Measurements from ENCODE around the gene CTDNEP1.
A peak's percentile ranks its signal among the peaks of the same experiment; 100 is the strongest.

Gene CTDNEP1

GRCh38 chr17:7292729-7293128 is 41.2 kb upstream of the CTDNEP1 start:
- peak overlapping the region; percentile 10; the same call in 1 of the 2 replicates for H3K27ac ChIP-seq
- TF ChIP-seq CTCF (conservative IDR thresholded peaks at IDR 0.05) = no peak
- TF ChIP-seq ZFX (IDR thresholded peaks at IDR 0.05) = no peak

- TF ChIP-seq CTCF (conservative IDR thresholded peaks at IDR 0.05) = no peak
- no peak for TF ChIP-seq ZFX (IDR thresholded peaks at IDR 0.05)
- H3K27ac ChIP-seq = no peak overlapping the region
These were observed 40.7 kb upstream of the CTDNEP1 start for GRCh38 chr17:7292194-7292593.

- TF ChIP-seq CTCF (conservative IDR thresholded peaks at IDR 0.05) = no peak
- TF ChIP-seq ZFX (IDR thresholded peaks at IDR 0.05) = no peak
- H3K27ac ChIP-seq = no peak overlapping the region
These were observed 39.2 kb upstream of the CTDNEP1 start for GRCh38 chr17:7290685-7291084.

- H3K27ac ChIP-seq = no peak overlapping the region
- TF ChIP-seq CTCF (conservative IDR thresholded peaks at IDR 0.05) (no peak), ZFX (IDR thresholded peaks at IDR 0.05) (no peak)
These were observed 38.6 kb upstream of the CTDNEP1 start for GRCh38 chr17:7290166-7290565.

GRCh38 chr17:7289256-7290032 is 37.9 kb upstream of the CTDNEP1 start:
- TF ChIP-seq CTCF (conservative IDR thresholded peaks at IDR 0.05) = no peak
- no peak for TF ChIP-seq ZFX (IDR thresholded peaks at IDR 0.05)
- no peak overlapping the region for H3K27ac ChIP-seq

- TF ChIP-seq ZFX (IDR thresholded peaks at IDR 0.05) (no peak), CTCF (conservative IDR thresholded peaks at IDR 0.05) (no peak)
- H3K27ac ChIP-seq = no peak overlapping the region
These were observed 34.1 kb upstream of the CTDNEP1 start for GRCh38 chr17:7285679-7286078.

- no peak overlapping the region for H3K27ac ChIP-seq
- no peak for TF ChIP-seq CTCF (conservative IDR thresholded peaks at IDR 0.05)
These were observed 33.4 kb upstream of the CTDNEP1 start for GRCh38 chr17:7284911-7285310.
